GM18909 (cell line): ENCODE measurements around the gene ZMYND10.
A peak's percentile ranks its signal among the peaks of the same experiment; 100 is the strongest.

Experiments used
- ATAC-seq: cut with Tn5 transposase; IDR thresholded peaks from one replicate; pipeline ENCODE4 v1.9.1; 2021; ENCODE audit warnings: mild to moderate bottlenecking; ENCODE audit not compliant: unreplicated experiment, poor library complexity

Gene ZMYND10

DNA sequence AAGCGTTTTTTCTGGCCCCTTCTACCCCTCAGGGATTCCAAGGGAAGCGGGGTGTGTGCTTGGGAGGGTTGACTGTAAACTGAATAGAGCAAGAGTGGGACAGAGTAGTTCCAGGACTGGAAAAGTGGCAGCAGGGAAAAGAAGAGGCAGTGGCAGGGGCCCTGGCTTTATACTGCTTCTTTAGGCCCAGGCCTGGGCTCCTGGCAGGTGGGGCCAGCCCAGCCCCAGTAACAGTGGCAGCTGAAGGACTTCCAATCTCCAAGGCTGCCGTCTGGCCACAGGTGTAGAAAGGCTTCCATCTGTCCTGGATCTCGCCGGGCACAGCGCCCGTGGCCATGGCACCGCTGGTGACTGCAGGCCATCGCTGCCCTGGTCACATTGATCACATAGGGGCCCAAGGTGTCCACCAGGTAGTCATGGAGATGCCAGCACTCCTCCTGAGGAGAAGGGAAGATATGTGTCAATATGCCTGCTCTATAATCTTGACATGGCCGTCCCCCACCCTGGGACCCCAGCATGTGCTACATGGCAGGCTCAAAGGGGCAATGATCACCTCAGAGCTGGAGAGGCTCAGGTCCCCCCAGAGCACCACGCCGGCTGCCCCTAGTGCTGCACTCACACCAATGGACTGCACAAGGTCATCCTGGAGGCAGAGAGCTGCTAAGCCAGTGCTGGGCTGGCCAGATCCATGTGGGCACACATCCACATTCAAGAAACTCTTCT, 52.3 kb downstream of the ZMYND10 start:
- no peak for ATAC-seq

DNA sequence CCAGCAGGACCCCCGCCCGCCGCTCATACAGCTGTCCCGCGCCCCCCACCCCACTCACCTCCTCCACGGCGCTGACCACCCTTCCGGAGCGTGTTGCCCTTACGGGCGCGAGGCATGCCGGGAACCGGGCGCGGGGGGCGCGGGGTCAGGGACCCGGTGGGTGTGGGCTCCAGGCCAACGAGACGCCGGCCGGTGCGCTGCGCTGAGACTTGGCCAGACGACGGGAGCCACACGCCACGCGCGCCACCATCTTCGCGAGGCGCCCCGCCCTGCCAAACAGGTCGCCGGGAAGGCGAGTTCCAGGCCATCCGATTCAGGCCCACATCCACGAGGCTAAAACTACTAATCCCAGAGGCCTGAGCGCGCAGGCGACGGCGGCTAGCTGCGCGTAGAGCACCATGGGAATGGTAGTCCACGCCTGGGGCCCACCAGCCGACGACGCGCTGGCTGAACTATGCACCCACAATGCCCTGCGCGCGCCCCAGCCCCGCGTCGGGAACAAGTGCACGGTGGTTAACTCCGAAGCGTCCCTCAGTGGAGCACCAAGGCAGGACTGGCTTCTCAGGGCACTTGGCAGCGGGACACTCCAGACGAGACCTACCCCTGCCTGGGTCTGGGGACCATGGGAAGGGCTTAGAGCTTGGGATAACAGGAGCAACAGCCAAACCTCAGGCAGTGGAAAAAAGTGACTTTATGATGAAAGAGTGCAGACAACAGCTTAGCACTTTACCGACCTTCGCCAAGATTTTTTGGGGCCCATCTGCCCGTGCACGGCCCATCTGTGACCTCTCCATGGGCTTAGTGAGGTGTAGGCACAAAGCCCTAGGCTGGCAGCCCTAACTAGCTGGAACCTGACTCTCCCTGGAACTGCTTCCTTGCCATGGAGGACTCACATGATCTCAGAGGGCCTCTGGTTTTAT, 53.1 kb downstream of the ZMYND10 start, which contains the start of gene IFRD2:
Gene IFRD2 (minus strand): TSS at position 271 of the 920 bp plus-strand sequence. CDS start 155 bp downstream, at position 116.
- peak; percentile 95 for ATAC-seq
